ENCODE measurements around the gene PRMT7. TPM values are rescaled to one million over a fixed set of nuclear protein-coding genes. Genes with fewer than 3 reads are reported as not detected.

PRMT7 gene
- total RNA-seq, 4 donors from 2014 or later, result 74.1 to 91.5 (median 78.0) TPM

- no peaks in the 10 kb centered on the region for H3K27me3 ChIP-seq
- TF ChIP-seq EP300 (IDR thresholded peaks at IDR 0.05), result no peak
- TF ChIP-seq, protein P1, sequence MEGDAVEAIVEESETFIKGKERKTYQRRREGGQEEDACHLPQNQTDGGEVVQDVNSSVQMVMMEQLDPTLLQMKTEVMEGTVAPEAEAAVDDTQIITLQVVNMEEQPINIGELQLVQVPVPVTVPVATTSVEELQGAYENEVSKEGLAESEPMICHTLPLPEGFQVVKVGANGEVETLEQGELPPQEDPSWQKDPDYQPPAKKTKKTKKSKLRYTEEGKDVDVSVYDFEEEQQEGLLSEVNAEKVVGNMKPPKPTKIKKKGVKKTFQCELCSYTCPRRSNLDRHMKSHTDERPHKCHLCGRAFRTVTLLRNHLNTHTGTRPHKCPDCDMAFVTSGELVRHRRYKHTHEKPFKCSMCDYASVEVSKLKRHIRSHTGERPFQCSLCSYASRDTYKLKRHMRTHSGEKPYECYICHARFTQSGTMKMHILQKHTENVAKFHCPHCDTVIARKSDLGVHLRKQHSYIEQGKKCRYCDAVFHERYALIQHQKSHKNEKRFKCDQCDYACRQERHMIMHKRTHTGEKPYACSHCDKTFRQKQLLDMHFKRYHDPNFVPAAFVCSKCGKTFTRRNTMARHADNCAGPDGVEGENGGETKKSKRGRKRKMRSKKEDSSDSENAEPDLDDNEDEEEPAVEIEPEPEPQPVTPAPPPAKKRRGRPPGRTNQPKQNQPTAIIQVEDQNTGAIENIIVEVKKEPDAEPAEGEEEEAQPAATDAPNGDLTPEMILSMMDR (IDR thresholded peaks at IDR 0.05), result no peak
- TF ChIP-seq POLR2A (IDR thresholded peaks at IDR 0.05), result no peak
- H3K36me3 ChIP-seq, result peaks cover 0 to 88% (median 22%) of the 10 kb centered on the region in 3 donors
- peaks cover 0 to 10% (median 3%) of the 10 kb centered on the region in 4 donors for H3K4me1 ChIP-seq
- DNase-seq (ENCODE audit: low spot score in 2 of 2), result no peak
- no peak overlapping the region for H3K27ac ChIP-seq
- H3K4me3 ChIP-seq, result no peak overlapping the region
- WGBS, 2 donors, result 83 to 88% methylated on average over 8 of the region's 11 CpGs
- no peaks in the 10 kb centered on the region for H3K9me3 ChIP-seq
Observed at GRCh38 chr16:68357923-68358322, 47.1 kb downstream of the PRMT7 start.

DNA sequence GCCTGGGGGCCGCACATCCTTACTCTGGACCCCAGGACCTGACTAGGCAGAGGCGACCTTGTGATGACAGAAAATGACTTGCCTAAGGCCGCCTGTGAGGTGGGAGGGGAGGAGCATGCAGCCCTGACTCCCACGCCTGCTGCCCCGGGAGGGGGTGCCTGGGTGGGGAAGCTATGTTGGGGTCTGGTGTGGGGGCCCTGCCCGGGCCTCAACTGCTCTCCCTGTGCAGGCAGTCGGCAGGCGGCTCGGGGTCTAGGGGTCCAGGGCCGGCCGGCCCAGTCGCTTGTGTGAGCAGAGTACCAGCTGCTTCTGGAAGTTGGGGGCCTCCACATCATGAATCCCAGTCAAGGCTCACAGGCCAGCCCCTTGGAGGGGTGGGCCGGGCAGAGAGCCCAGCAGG, 48.1 kb downstream of the PRMT7 start:
- no peaks in the 10 kb centered on the region for H3K27me3 ChIP-seq
- TF ChIP-seq EP300 (IDR thresholded peaks at IDR 0.05), result no peak
- TF ChIP-seq, protein P1 (IDR thresholded peaks at IDR 0.05), result no peak
- no peak for TF ChIP-seq POLR2A (IDR thresholded peaks at IDR 0.05)
- no peak for DNase-seq (ENCODE audit: low spot score in 2 of 2)
- WGBS, 2 donors, result 81 to 83% methylated on average over 2 to 11 of the region's 13 CpGs
- H3K4me1 ChIP-seq, result peaks cover 0 to 10% (median 4%) of the 10 kb centered on the region in 4 donors
- no peak overlapping the region for H3K27ac ChIP-seq
- peaks cover 0 to 78% (median 16%) of the 10 kb centered on the region in 3 donors for H3K36me3 ChIP-seq
- H3K4me3 ChIP-seq, result no peak overlapping the region
- H3K9me3 ChIP-seq, result no peaks in the 10 kb centered on the region

- no peak for DNase-seq (ENCODE audit: low spot score in 2 of 2)
- Histone ChIP-seq H3K36me3 (peaks cover 0 to 72% (median 10%) of the 10 kb centered on the region in 3 donors), H3K27me3 (no peaks in the 10 kb centered on the region), H3K9me3 (no peaks in the 10 kb centered on the region), H3K4me1 (peaks cover 0 to 15% (median 9%) of the 10 kb centered on the region in 4 donors), H3K4me3 (no peak overlapping the region), H3K27ac (no peak overlapping the region)
- TF ChIP-seq, protein P1 (IDR thresholded peaks at IDR 0.05), result no peak
- TF ChIP-seq POLR2A (IDR thresholded peaks at IDR 0.05) (no peak), EP300 (IDR thresholded peaks at IDR 0.05) (no peak)
- 86 to 88% methylated on average over 18 to 20 of the region's 23 CpGs for WGBS, 2 donors
Observed at GRCh38 chr16:68359398-68360191, 48.8 kb downstream of the PRMT7 start.

DNA sequence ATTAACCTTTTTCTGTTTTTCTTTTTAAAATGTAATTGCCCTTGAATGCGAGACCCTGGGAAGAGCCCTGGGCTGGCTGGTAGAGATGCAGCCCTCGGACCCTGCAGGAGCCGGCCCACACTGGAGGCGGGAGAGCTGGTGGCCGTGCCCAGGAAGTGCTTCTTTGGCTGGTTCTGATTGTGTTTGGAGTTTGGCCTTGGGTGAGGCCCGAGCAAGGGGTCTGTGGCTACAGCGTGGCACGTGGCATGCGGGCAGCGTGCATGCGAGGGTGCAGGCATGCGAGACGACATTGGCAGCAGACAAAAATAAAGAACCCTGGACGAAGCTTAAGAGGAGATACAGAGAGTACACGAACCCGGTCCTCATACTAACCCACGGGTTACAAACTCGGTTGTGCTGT, 49.7 kb downstream of the PRMT7 start:
- Histone ChIP-seq H3K4me3 (no peak overlapping the region), H3K9me3 (no peaks in the 10 kb centered on the region), H3K4me1 (peaks cover 0 to 23% (median 12%) of the 10 kb centered on the region in 4 donors), H3K36me3 (peaks cover 0 to 62% (median 5%) of the 10 kb centered on the region in 3 donors), H3K27me3 (no peaks in the 10 kb centered on the region), H3K27ac (no peak overlapping the region)
- TF ChIP-seq EP300 (IDR thresholded peaks at IDR 0.05), result no peak
- TF ChIP-seq, protein P1 (IDR thresholded peaks at IDR 0.05), result no peak
- TF ChIP-seq POLR2A (IDR thresholded peaks at IDR 0.05), result no peak
- WGBS, 2 donors, result 86 to 89% methylated on average over 18 of the region's 18 CpGs
- no peak for DNase-seq (ENCODE audit: low spot score in 2 of 2)

GRCh38 chr16:68360956-68361355, 50.1 kb downstream of the PRMT7 start:
- DNase-seq (ENCODE audit: low spot score in 2 of 2), result no peak
- no peak overlapping the region for H3K4me3 ChIP-seq
- no peak overlapping the region for H3K27ac ChIP-seq
- WGBS, 2 donors, result 82% methylated on average over 14 of the region's 14 CpGs
- H3K27me3 ChIP-seq, result peaks cover 0 to 3% of the 10 kb centered on the region in 2 donors
- H3K4me1 ChIP-seq, result peaks cover 0 to 26% (median 10%) of the 10 kb centered on the region in 4 donors
- H3K9me3 ChIP-seq, result no peaks in the 10 kb centered on the region
- peaks cover 0 to 58% (median 5%) of the 10 kb centered on the region in 3 donors for H3K36me3 ChIP-seq
- TF ChIP-seq, protein P1 (IDR thresholded peaks at IDR 0.05), result no peak
- TF ChIP-seq POLR2A (IDR thresholded peaks at IDR 0.05) (no peak), EP300 (IDR thresholded peaks at IDR 0.05) (no peak)
